CMK (cell line): Measurements from ENCODE around the gene SCD5.
"Not testable (repeated sequence)": the region's sequence is repeated elsewhere in the genome, so short reads cannot be mapped to it uniquely, and the experiment has no call there.

Experiments used
- DNase-seq: peaks from one replicate; pipeline ENCODE4 v3.0.0-alpha.2; 2010; ENCODE audit warnings: low read depth

The SCD5 gene

GRCh38 chr4:82798168-82799005 is at the start of gene SCD5:
SCD5 (minus strand) TSS chr4:82798796; CDS start chr4:82798537, 259 bp downstream.
- peak; percentile 37 for DNase-seq

GRCh38 chr4:82842593-82842992 is 44.0 kb upstream of the SCD5 start:
- DNase-seq = no peak

DNA sequence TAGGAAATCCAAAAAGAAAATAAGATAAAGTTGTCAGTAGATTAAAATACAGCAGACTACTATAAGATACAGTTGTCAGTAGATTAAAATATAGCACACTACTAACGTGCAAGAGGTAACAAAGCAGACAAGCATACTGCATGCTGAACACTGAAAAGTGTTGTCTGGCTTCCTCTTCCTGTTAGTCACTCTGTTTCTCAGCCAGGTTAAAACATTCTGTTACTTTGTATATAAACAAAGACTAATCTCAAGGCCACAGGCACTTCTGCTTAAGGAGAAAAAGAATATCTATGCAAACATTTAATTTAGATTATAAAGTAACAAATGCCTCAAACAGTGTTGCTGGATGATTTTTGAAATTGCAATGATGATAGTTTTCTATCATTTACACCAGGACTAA is 41.0 kb upstream of the SCD5 start:
- no peak for DNase-seq

- DNase-seq = no peak
Measured at GRCh38 chr4:82833696-82834313, 35.2 kb upstream of the SCD5 start.

GRCh38 chr4:82833060-82833459 is 34.5 kb upstream of the SCD5 start:
- not testable (repeated sequence) for DNase-seq

DNA sequence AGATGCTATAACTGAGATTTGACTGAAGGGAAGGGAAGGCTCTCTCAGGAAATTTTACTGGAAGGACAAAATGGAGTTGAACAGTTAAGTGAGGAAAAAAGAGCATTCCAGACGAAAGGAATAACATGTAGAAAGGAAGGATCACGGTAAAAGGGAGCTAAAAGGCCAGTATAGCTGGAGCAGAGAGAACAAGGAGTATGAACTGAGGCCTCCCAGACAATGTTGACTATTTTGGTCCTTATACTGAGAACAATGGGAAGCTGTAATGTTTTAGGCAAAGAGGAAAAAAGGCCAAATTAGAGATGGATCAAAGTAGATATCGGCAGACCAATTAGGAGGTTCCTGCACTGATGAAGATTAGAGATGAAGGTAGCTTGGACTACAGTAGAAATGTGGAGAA is 26.8 kb upstream of the SCD5 start:
- no peak for DNase-seq

DNA sequence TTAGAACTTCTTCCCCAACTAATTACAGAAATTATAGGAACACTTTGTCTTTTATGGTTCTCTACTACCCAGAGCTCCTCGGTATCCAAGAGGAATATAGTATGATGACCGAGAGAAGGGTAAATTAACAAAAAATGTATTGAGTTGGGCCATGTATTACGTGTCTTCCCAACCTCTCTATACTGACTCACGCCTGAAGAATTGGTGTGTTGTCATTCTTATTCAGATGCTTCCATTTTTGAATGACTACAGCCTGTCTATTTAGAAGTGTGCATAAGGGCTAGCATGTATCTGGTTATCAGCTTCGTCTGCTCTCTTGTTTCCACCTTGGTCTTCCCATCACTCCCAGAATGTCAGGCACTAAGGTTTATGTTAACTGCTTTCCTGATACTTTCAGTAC is 24.5 kb upstream of the SCD5 start:
- DNase-seq = no peak

- DNase-seq = no peak
Measured at GRCh38 chr4:82820689-82821088, 22.1 kb upstream of the SCD5 start.

- no peak for DNase-seq
Measured at GRCh38 chr4:82818664-82819662, 20.4 kb upstream of the SCD5 start.

DNA sequence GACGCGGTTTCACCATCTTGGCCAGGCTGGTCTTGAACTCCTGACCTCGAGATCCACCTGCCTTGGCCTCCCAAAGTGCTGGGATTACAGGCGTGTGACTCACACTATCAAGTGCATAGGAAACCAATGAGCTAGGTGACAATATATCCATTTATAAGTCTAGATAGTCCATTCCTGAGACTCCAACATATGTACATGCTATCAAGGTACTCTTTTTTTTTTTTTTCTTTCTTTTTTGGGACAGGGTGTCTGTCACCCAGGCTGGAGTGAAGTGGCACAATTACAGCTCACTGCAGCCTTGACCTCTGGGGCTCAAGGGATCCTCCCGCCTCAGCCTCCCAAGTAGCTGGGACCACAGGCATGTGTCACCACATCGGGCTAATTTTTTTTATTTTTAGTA is 18.3 kb upstream of the SCD5 start:
- not testable (repeated sequence) for DNase-seq

- DNase-seq = no peak
Measured at GRCh38 chr4:82814034-82814433, 15.4 kb upstream of the SCD5 start.

- DNase-seq = no peak
Measured at GRCh38 chr4:82811838-82812341, 13.3 kb upstream of the SCD5 start.

DNA sequence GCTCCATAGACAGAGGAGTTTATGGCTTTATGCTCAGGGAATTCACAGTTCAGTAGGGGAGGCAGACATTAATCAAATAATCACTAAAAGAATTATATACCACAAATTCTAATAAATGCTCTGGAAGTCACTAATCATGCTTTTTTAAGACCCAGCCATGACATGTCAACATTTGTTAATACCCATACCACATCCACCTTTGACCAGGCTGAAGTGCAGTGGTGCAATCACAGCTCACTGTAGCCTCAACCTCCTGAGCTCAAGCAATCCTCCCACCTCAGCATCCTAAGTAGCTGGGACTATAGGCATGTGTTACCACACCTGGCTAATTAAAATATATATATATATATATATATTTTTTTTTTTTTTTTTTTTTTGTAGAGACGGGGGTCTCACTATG is 12.8 kb upstream of the SCD5 start:
- DNase-seq = no peak

DNA sequence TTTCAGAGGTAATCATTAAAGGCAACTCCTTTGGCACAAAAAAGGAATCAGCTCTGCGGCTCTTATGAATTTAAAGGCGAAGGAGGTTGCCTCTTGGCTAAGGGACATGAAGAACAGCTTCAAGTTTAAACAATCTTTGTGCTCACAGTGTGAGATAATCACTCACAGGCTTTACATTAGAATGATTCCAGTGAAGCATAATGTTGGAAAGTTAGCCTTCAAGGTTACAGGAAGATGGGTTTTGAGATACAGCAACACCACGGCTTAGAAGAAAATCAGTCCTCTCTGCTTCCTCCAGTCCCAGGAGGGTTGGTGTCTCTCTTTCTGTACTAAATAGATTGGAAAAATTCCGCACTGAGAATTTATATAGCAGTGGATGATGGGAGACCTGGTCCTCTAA is 11.6 kb upstream of the SCD5 start:
- no peak for DNase-seq

GRCh38 chr4:82809619-82810018 is 11.0 kb upstream of the SCD5 start:
- DNase-seq = no peak

GRCh38 chr4:82803746-82804145 is 5.2 kb upstream of the SCD5 start:
- no peak for DNase-seq

GRCh38 chr4:82802911-82803310 is 4.3 kb upstream of the SCD5 start:
- DNase-seq = no peak

GRCh38 chr4:82801910-82802521 is 3.4 kb upstream of the SCD5 start:
- no peak for DNase-seq

DNA sequence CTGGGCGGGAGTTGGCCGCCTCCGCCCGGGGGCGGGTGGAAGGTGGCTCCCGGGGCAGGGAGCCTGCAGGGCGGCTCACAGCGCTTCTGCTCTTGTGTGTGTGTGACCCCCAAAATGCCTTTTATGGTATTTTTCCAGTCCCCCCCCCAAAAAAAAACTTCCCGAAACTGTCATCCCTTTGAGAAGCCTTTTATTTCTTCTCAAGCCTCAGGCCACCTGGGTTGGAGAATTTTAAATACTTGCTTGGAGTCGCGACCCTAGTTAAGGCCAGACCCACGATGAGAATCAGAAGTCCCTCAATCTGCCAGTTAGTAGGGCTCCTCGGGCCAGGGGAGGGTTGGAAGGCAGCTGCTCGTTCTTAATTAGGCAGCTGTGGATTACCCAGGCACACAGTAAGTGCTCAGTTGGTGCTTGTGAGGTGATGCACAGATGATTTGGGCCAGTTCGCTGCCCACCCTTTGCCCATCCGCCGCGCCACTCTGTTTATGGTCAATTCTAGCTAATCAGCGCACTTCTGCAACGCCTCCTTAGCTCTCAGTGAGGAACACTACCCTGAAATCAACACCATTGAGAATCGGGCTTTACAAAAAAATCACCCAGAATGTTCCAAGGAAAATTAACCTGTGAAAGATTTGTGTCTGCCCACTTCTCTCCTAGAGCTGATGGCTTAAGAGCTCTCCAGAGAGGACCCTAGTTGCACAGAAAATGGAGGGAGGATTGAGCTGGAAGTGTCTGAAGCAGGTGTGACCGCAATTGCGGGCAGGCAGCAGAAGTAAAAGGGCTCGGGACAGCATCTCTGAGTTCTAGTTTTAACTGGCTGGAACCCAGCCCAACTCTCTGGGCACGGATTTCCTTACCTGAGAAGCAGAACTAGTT is 648 bp upstream of the SCD5 start:
- DNase-seq = no peak

DNA sequence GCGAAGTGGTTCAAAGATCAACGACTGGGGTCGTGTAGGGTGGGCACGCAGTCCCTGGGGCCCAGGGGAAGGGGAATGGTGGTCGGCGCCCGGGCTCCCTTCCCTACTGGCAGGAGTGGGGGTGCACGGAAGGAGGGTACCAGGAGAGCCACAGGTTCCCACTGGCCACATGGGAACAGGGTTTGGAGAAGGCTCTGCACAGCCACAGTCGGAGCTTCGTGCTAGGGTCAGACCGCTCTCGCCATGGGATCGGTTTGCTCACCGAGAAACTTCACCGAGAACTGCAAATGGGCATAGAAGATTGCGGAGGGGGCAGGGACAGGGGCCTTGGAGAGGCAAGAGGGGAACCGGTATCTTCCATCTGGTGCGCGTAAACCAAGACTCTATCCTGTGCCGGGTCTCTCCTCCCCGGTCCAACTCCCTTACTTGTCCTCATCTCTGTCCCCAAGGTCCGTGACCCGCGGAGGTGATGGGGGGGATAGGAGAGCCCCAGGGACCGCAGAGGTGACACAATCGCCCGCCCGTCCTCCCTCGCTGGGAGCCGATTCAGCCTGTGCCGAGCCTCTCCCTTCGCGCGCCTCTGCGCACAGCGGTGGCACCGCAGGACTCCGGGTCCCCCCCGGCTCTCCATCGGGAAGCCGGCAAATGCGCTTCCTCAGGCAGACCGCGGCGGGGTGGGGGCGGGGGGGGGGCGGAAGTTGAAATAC is 1.0 kb downstream of the SCD5 start:
- no peak for DNase-seq
